ENCODE measurements around the gene TSSC4. TPM values are rescaled to one million over a fixed set of nuclear protein-coding genes. Genes with fewer than 3 reads are reported as not detected.
A peak's percentile ranks its signal among the peaks of the same experiment; 100 is the strongest.

TSSC4 gene
- total and polyA plus RNA-seq, 8 donors = 9.4 to 147 (median 53.2) TPM

GRCh38 chr11:2448661-2449547 lies 48.4 kb downstream of the TSSC4 start:
- Histone ChIP-seq H3K4me3 (no peak overlapping the region), H3K36me3 (no peaks in the 10 kb centered on the region), H3K27ac (peak overlapping the region in 2 of 5 donors; percentile 26 to 88), H3K27me3 (peaks cover 4 to 80% (median 4%) of the 10 kb centered on the region in 3 donors), H3K4me1 (peaks cover 18 to 39% (median 36%) of the 10 kb centered on the region in 4 donors), H3K9me3 (no peaks in the 10 kb centered on the region)
- WGBS, 5 donors = 87 to 92% (median 90%) methylated on average over 12 to 21 of the region's 21 CpGs
- no peak for DNase-seq
- intact Hi-C loops (cut with DNase I; ENCODE audit: low total_unique reads) = no loop called here
- TF ChIP-seq POLR2AphosphoS5 (IDR thresholded peaks at IDR 0.05) (no peak), POLR2A (IDR thresholded peaks at IDR 0.05) (no peak), EP300 (IDR thresholded peaks at IDR 0.05) (no peak), CTCF (IDR thresholded peaks at IDR 0.05) (no peak)

GRCh38 chr11:2449548-2450320 lies 49.2 kb downstream of the TSSC4 start:
- Histone ChIP-seq H3K36me3 (no peaks in the 10 kb centered on the region), H3K27me3 (peaks cover 0 to 73% (median 0%) of the 10 kb centered on the region in 3 donors), H3K27ac (no peak overlapping the region), H3K4me1 (peaks cover 15 to 33% (median 31%) of the 10 kb centered on the region in 4 donors), H3K9me3 (no peaks in the 10 kb centered on the region), H3K4me3 (no peak overlapping the region)
- no peak for TF ChIP-seq POLR2AphosphoS5 (IDR thresholded peaks at IDR 0.05)
- TF ChIP-seq EP300 (IDR thresholded peaks at IDR 0.05) = no peak
- TF ChIP-seq POLR2A (IDR thresholded peaks at IDR 0.05) = no peak
- TF ChIP-seq CTCF (IDR thresholded peaks at IDR 0.05) = no peak
- intact Hi-C loops (cut with DNase I; ENCODE audit: low total_unique reads) = no loop called here
- 81 to 89% (median 83%) methylated on average over 15 to 26 of the region's 26 CpGs for WGBS, 5 donors
- DNase-seq = no peak

GRCh38 chr11:2450321-2451041 lies 49.9 kb downstream of the TSSC4 start:
- no peaks in the 10 kb centered on the region for H3K9me3 ChIP-seq
- intact Hi-C loops (cut with DNase I; ENCODE audit: low total_unique reads) = no loop called here
- no peaks in the 10 kb centered on the region for H3K36me3 ChIP-seq
- no peak overlapping the region for H3K27ac ChIP-seq
- no peak for DNase-seq
- peaks cover 15 to 30% (median 29%) of the 10 kb centered on the region in 4 donors for H3K4me1 ChIP-seq
- 76 to 83% (median 80%) methylated on average over 9 to 19 of the region's 19 CpGs for WGBS, 5 donors
- H3K4me3 ChIP-seq = no peak overlapping the region
- peaks cover 0 to 66% (median 0%) of the 10 kb centered on the region in 3 donors for H3K27me3 ChIP-seq
- TF ChIP-seq POLR2AphosphoS5 (IDR thresholded peaks at IDR 0.05) (no peak), POLR2A (IDR thresholded peaks at IDR 0.05) (no peak)

GRCh38 chr11:2451336-2451735 lies 50.8 kb downstream of the TSSC4 start:
- intact Hi-C loops (cut with DNase I; ENCODE audit: low total_unique reads) = no loop called here
- Histone ChIP-seq H3K4me3 (no peak overlapping the region), H3K4me1 (peaks cover 15 to 22% (median 21%) of the 10 kb centered on the region in 4 donors), H3K27ac (no peak overlapping the region), H3K9me3 (no peaks in the 10 kb centered on the region), H3K27me3 (peaks cover 0 to 57% (median 0%) of the 10 kb centered on the region in 3 donors), H3K36me3 (no peaks in the 10 kb centered on the region)
- 91 to 100% (median 95%) methylated on average over 6 to 15 of the region's 15 CpGs for WGBS, 5 donors
- TF ChIP-seq EP300 (IDR thresholded peaks at IDR 0.05) = no peak
- no peak for TF ChIP-seq POLR2A (IDR thresholded peaks at IDR 0.05)
- TF ChIP-seq CTCF (IDR thresholded peaks at IDR 0.05) = no peak
- TF ChIP-seq POLR2AphosphoS5 (IDR thresholded peaks at IDR 0.05) = no peak
- no peak for DNase-seq

All from stomach (tissue), 9 donors.